Stomach (tissue), 4 donors: ENCODE measurements around the gene STRBP.

ENCODE experiments used
- POLR2A ChIP-seq, 4 donors: fragments of 450-650 bp; IDR thresholded peaks; one replicate each; pipeline ENCODE4 v1.6.1; 2016; ENCODE audit warnings: antibody characterized with exemption in 4 of 4, control low read depth in 2 of 4, mild to moderate bottlenecking in 1 of 4, moderate library complexity in 1 of 4
- POLR2AphosphoS5 ChIP-seq, 3 donors: sonication (generic); formaldehyde crosslinking; IDR thresholded peaks; one replicate each; pipeline ENCODE4 v1.6.1; 2016; ENCODE audit warnings: antibody characterized with exemption in 3 of 3

DNA sequence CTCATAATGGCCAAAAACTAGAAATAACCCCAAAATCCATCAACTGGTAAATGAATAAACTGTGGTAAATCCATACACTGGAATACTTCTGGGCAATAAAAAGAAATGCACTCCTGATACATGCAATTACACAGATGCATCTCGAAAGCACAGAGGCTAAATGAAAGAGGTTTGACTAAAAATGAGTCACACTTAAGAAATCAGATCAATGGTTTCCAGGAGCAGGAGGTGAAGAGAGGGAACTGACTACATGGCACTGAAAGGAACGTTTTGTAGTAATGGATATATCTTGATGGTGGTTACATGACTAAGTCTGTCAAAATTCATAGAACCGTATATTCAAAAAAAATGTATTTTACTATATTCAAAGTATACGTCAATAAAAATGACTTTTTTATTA, 42.4 kb downstream of the STRBP start:
- TF ChIP-seq POLR2A (IDR thresholded peaks at IDR 0.05) (no peak), POLR2AphosphoS5 (IDR thresholded peaks at IDR 0.05) (no peak)
